GM13977 (cell line): ENCODE measurements around the gene ATXN1.
A peak's percentile ranks its signal among the peaks of the same experiment; 100 is the strongest.

Experiments
- DNase-seq: peaks from one replicate; pipeline ENCODE4 v3.0.0; 2012; ENCODE audit warnings: low spot score
- in situ Hi-C: fragments of 300-500 bp; cut with MboI; formaldehyde crosslinking; loops from one replicate; pipeline ENCODE4 v1.12.0; 2022; ENCODE audit warnings: low sequenced_read_pairs, low pct_unique_long_range_greater_than_20kb, mixed read lengths, inconsistent platforms; ENCODE audit not compliant: unreplicated experiment
- TF ChIP-seq, protein P1 (sequence below): IDR thresholded peaks from 2 replicates; pipeline ENCODE4 v1.5.1; 2012; ENCODE audit warnings: mild to moderate bottlenecking, control low read depth; ENCODE audit not compliant: insufficient read depth; ENCODE audit errors: extremely low read depth, missing control alignments

ATXN1 gene

DNA sequence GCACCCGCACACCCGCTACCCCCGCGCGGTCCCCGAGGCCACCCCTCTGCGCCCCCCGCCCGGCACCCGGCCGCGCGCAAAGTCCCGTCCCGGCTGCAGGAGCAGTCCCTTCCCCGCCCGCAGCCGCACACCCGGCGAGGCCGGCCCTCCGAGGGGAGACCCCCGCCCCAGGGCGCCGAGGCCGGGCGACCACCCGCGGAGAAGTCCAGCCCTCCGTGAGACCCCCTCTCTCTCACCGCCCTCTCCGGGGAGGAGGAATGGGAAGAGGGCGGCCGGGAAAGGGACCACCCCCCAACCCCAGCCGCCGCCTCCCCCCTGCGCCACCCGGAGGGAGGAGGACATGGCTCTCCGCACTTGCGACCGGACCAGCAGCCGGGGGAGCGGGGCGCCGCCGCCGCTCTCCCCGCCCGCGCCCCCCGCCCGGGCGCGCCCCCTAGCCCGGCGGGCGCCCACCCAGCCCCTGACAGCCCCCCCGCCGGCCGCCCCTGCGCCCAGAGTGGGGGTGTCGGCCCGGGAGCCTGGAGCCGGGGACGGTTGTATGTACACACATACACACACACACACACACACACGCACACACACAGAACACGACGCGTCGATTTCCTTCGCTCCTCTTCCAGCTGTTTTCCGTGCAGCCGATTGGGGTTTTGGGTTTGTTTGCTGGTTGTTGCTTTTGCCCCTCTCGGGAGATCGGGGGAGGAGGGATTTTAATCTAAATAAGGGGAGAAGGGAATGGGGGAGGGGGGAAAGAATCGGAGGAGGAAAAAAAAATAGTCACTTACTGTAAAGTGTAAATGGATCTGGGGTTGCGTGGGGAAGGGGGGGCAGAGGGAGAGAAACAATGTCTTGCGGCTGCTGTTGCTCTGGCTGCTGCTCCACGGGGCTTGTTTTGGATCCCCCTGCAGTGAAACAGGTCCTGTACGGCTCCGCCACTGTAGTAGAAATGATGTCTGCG is at the start of gene ATXN1:
ATXN1 (minus strand) TSS at position 945 of the 955 bp plus-strand sequence.
- TF ChIP-seq, protein P1, sequence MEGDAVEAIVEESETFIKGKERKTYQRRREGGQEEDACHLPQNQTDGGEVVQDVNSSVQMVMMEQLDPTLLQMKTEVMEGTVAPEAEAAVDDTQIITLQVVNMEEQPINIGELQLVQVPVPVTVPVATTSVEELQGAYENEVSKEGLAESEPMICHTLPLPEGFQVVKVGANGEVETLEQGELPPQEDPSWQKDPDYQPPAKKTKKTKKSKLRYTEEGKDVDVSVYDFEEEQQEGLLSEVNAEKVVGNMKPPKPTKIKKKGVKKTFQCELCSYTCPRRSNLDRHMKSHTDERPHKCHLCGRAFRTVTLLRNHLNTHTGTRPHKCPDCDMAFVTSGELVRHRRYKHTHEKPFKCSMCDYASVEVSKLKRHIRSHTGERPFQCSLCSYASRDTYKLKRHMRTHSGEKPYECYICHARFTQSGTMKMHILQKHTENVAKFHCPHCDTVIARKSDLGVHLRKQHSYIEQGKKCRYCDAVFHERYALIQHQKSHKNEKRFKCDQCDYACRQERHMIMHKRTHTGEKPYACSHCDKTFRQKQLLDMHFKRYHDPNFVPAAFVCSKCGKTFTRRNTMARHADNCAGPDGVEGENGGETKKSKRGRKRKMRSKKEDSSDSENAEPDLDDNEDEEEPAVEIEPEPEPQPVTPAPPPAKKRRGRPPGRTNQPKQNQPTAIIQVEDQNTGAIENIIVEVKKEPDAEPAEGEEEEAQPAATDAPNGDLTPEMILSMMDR = no peak
- DNase-seq = peak; percentile 67
- in situ Hi-C loops = loop anchor here (10.0 kb wide), 3 partner anchors 246 to 426 kb away; no protein-coding TSS in a partner anchor

DNA sequence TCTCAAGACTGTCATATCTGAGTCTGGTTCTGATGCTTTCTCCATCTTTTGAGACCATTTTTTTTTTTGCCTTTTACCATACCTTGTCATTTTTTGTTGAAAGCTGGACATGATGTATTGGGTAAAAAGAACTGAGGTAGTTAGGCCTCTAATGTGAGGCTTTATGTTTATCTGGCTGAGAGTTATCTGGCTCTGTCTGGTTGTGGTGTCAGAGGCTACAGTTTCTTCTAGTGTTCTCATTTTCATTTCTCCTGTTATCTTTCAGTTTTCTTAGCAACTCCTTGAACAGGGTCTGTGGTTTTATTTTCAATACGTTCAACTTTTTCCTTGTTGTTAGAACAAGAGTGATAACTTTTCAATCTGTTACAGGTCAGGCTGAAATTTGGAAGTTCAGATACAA is 49.2 kb upstream of the ATXN1 start:
- DNase-seq = no peak
- TF ChIP-seq, protein P1 = no peak
- in situ Hi-C loops = no loop called here

DNA sequence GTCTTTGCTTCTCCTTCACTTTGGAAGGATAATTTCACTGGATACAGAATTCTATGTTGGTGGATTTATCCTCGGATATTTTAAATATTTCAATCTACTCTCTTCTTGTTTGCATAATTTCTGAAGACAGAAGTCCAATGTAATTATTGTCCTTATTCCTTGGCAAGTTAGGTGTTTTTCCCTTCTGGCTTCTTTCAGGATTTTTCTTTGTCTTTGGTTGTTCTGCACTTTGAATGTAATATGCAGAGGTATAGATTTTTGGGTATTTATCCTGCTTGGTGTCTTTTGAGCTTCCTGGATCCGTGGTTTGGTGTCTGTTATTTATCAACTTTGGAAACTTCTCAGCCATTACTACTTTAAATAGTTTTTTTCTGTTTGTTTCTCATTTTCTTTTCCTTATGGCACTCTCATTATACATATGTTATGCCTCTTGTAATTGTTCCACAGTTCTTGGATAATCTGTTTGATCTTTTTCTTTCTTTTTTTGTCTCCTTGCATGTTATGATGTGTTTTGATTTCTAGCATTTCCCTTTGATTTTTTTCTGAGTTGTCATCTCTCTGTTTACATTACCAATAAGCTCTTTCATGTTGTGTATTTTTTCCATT is 48.6 kb upstream of the ATXN1 start:
- TF ChIP-seq, protein P1 = no peak
- in situ Hi-C loops = no loop called here
- DNase-seq = no peak

DNA sequence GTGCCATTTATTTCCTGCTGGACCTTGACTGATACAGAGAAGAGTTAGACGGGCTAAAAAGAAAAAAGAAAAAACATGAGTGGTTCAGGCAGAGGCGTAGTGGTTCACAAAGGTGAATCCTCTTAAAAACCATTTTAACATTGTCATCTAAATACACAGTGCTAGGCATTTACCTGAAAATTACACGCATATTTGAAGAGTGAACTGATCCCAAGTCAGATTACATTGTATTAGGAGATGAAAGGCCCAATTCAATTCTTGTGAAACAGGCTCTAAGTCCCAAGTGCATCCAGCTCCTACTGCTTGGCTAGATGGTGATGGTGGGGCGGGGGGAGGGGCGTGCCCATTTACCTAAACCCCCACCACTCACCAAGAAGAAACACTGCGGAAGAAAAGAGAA is 46.7 kb upstream of the ATXN1 start:
- DNase-seq = no peak
- TF ChIP-seq, protein P1 = no peak
- in situ Hi-C loops = no loop called here

DNA sequence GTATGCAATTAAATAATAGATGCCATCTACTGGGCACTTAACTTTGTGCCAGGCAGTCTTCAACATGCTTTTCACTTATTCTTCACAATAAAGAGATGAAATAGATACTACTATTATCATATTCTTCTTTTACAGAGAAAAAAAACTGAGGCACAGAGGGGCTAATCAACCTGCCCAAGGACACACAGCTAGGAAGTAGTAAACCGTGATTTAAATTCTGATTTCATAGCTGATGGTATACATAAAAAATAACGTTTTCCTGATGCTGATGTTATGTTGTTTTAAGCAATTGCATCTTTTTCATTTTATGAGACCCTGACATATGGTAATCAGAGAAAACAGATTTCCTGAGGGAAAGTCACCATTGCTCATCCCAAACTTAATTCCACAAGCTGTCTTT is 45.1 kb upstream of the ATXN1 start:
- TF ChIP-seq, protein P1 = no peak
- in situ Hi-C loops = no loop called here

DNA sequence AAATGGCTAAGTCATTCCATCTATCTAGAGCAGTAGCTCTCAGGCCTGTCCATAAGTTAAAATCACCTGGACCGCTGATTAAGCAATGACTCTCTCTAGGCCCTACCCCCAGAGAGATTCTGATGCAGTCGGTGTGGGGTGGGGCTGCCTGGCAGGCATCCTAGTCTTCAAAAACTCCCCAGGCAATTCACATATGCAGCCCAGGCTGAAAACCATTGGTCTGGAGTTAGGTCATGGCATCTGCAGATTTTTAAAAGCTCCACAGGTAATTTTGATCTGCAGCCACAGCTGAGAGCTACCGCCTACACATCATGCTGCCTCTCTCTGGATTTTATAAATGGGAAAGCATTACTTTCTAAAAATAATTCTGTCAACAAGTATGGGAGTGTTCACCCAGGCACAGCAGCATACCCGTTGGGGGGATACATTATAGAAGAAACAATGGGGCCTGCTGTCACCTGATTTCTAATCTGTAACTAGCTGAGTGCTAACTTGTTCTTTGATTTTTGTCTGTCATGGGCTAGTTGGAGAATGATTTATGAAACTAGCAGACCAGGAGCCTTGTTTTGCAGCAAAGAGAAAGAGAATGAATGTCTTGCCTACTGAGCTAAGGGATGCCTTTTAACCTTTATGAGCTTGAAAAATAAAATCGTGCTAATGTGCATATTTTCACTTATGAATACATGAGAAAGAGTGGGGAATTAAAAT is 44.1 kb upstream of the ATXN1 start:
- TF ChIP-seq, protein P1 = no peak
- in situ Hi-C loops = no loop called here
- no peak for DNase-seq

More for the DNA sequence above, 45.1 kb upstream of the ATXN1 start:
- DNase-seq = no peak
